Measurements from ENCODE around the gene FEZ2.

DNA sequence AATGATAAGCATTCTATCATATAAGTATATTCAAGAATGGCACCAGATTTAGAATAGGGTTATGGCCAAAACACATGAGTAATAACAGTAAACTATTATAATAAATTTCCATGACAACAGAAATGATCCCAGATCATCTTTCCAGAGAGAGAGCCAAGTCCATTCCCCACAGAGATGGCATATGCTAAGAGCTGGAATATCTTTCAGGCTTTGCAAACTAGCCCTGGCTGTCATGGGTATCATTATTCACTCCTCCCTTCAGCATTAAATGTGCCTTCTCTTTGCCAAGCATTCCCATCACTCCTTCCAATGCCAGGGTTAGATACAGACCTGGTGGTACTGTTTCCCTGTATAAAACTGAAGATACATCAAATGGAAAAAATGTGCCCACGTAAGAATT, 10.9 kb downstream of the FEZ2 start:
- no peak for TF ChIP-seq ESRRA (CRISPR knock-in tag; IDR thresholded peaks at IDR 0.05; ENCODE audit: borderline replicate concordance)
- TF ChIP-seq, protein P1, sequence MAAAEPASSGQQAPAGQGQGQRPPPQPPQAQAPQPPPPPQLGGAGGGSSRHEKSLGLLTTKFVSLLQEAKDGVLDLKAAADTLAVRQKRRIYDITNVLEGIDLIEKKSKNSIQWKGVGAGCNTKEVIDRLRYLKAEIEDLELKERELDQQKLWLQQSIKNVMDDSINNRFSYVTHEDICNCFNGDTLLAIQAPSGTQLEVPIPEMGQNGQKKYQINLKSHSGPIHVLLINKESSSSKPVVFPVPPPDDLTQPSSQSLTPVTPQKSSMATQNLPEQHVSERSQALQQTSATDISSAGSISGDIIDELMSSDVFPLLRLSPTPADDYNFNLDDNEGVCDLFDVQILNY (CRISPR knock-in tag; IDR thresholded peaks at IDR 0.05), result no peak
- no peak for TF ChIP-seq ZNF396 (CRISPR knock-in tag; IDR thresholded peaks at IDR 0.05; ENCODE audit: borderline replicate concordance)

Measured in WTC11 (cell line).